NCI-H2107 treated with DMSO at 0.1 percent for 48 hours (cell line): Measurements from ENCODE around the gene YIF1A.
A peak's percentile ranks its signal among the peaks of the same experiment; 100 is the strongest.
"Not testable (repeated sequence)": the region's sequence is repeated elsewhere in the genome, so short reads cannot be mapped to it uniquely, and the experiment has no call there.

Source experiments
- DNase-seq: peaks from one replicate; lab custom pipeline; 2025; ENCODE audit not compliant: unreplicated experiment; lab: John Stamatoyannopoulos, UW

YIF1A gene

GRCh38 chr11:66287211-66287888, 1.6 kb downstream of the YIF1A start:
- DNase-seq: no peak

- no peak for DNase-seq
These were observed 2.2 kb downstream of the YIF1A start for GRCh38 chr11:66286699-66287098.

- DNase-seq: no peak
These were observed 3.5 kb downstream of the YIF1A start for GRCh38 chr11:66285250-66285947.

GRCh38 chr11:66284526-66285078, 4.3 kb downstream of the YIF1A start:
- DNase-seq: no peak

- DNase-seq: no peak
These were observed 5.4 kb downstream of the YIF1A start for GRCh38 chr11:66283461-66284105.

GRCh38 chr11:66282468-66283455, 6.2 kb downstream of the YIF1A start:
- peak; percentile 92 for DNase-seq

- DNase-seq: no peak
These were observed 7.0 kb downstream of the YIF1A start for GRCh38 chr11:66281776-66282467.

- DNase-seq: no peak
These were observed 7.9 kb downstream of the YIF1A start for GRCh38 chr11:66281001-66281400.

GRCh38 chr11:66280428-66280827, 8.5 kb downstream of the YIF1A start:
- no peak for DNase-seq

GRCh38 chr11:66279092-66279734, 9.7 kb downstream of the YIF1A start:
- DNase-seq: no peak

GRCh38 chr11:66278363-66279091, 10.4 kb downstream of the YIF1A start:
- DNase-seq: no peak

- no peak for DNase-seq
These were observed 11.2 kb downstream of the YIF1A start, which contains the start of gene CNIH2 for GRCh38 chr11:66277471-66278362. CNIH2 (plus strand) TSS chr11:66278175; CDS start chr11:66278457, 282 bp downstream.

- DNase-seq: not testable (repeated sequence)
These were observed 11.9 kb downstream of the YIF1A start for GRCh38 chr11:66277064-66277463.

- not testable (repeated sequence) for DNase-seq
These were observed 12.3 kb downstream of the YIF1A start for GRCh38 chr11:66276619-66277018.

GRCh38 chr11:66275984-66276612, 12.8 kb downstream of the YIF1A start:
- DNase-seq: no peak

- DNase-seq: no peak
These were observed 13.5 kb downstream of the YIF1A start for GRCh38 chr11:66275396-66275795.

GRCh38 chr11:66274219-66274618, 14.7 kb downstream of the YIF1A start:
- no peak for DNase-seq
